GM18519 (cell line): ENCODE data around the gene CRYL1.

Experiments used
- ATAC-seq: cut with Tn5 transposase; IDR thresholded peaks from one replicate; pipeline ENCODE4 v1.9.1; 2021; ENCODE audit warnings: mild to moderate bottlenecking, moderate library complexity; ENCODE audit not compliant: unreplicated experiment, low FRiP score

Gene CRYL1

GRCh38 chr13:20387441-20387971, 138.2 kb downstream of the CRYL1 start:
- no peak for ATAC-seq

GRCh38 chr13:20387006-20387405, 138.7 kb downstream of the CRYL1 start:
- ATAC-seq = no peak

GRCh38 chr13:20383058-20383457, 142.6 kb downstream of the CRYL1 start:
- ATAC-seq = no peak

- no peak for ATAC-seq
Measured at GRCh38 chr13:20381401-20381800, 144.3 kb downstream of the CRYL1 start.

GRCh38 chr13:20378721-20379120, 146.9 kb downstream of the CRYL1 start:
- ATAC-seq = no peak

GRCh38 chr13:20377720-20378119, 147.9 kb downstream of the CRYL1 start:
- no peak for ATAC-seq

- no peak for ATAC-seq
Measured at GRCh38 chr13:20375871-20376270, 149.8 kb downstream of the CRYL1 start.

GRCh38 chr13:20373861-20374260, 151.8 kb downstream of the CRYL1 start:
- ATAC-seq = no peak

GRCh38 chr13:20371825-20372224, 153.8 kb downstream of the CRYL1 start:
- ATAC-seq = no peak

GRCh38 chr13:20370815-20371421, 154.7 kb downstream of the CRYL1 start:
- no peak for ATAC-seq

GRCh38 chr13:20369886-20370361, 155.7 kb downstream of the CRYL1 start:
- peak; percentile 59 for ATAC-seq

GRCh38 chr13:20366056-20366455, 159.6 kb downstream of the CRYL1 start:
- no peak for ATAC-seq

- ATAC-seq = no peak
Measured at GRCh38 chr13:20363603-20364002, 162.1 kb downstream of the CRYL1 start.

- ATAC-seq = no peak
Measured at GRCh38 chr13:20363172-20363571, 162.5 kb downstream of the CRYL1 start.

GRCh38 chr13:20362484-20363041, 163.1 kb downstream of the CRYL1 start:
- ATAC-seq = no peak

- ATAC-seq = no peak
Measured at GRCh38 chr13:20360835-20361412, 164.7 kb downstream of the CRYL1 start.

GRCh38 chr13:20360041-20360491, 165.6 kb downstream of the CRYL1 start:
- ATAC-seq = no peak

- ATAC-seq = no peak
Measured at GRCh38 chr13:20359335-20359734, 166.3 kb downstream of the CRYL1 start.

- no peak for ATAC-seq
Measured at GRCh38 chr13:20358022-20358421, 167.6 kb downstream of the CRYL1 start.

GRCh38 chr13:20356444-20356843, 169.2 kb downstream of the CRYL1 start:
- ATAC-seq = no peak

- ATAC-seq = no peak
Measured at GRCh38 chr13:20354722-20355121, 170.9 kb downstream of the CRYL1 start.

GRCh38 chr13:20353973-20354372, 171.7 kb downstream of the CRYL1 start:
- no peak for ATAC-seq
